NCI-H2081 (cell line): Measurements from ENCODE around the gene SLC39A13.

Source experiments
- DNase-seq, 2 experiments: peaks; one replicate each; lab custom pipeline; 2025; lab: John Stamatoyannopoulos, UW

The SLC39A13 gene

GRCh38 chr11:47430524-47430923, 22.1 kb downstream of the SLC39A13 start:
- no peak for DNase-seq

- no peak for DNase-seq
These were observed 23.1 kb downstream of the SLC39A13 start for GRCh38 chr11:47431356-47432083.

- no peak for DNase-seq
These were observed 24.8 kb downstream of the SLC39A13 start for GRCh38 chr11:47433157-47433556.

GRCh38 chr11:47434011-47434786, 25.8 kb downstream of the SLC39A13 start:
- no peak for DNase-seq

GRCh38 chr11:47435687-47436086, 27.3 kb downstream of the SLC39A13 start:
- no peak for DNase-seq

GRCh38 chr11:47436726-47437125, 28.3 kb downstream of the SLC39A13 start:
- no peak for DNase-seq

- DNase-seq = no peak
These were observed 28.9 kb downstream of the SLC39A13 start for GRCh38 chr11:47437218-47437745.

- no peak for DNase-seq
These were observed 29.5 kb downstream of the SLC39A13 start for GRCh38 chr11:47437746-47438418.

- DNase-seq = no peak
These were observed 30.3 kb downstream of the SLC39A13 start for GRCh38 chr11:47438721-47439120.

- DNase-seq = no peak
These were observed 31.7 kb downstream of the SLC39A13 start for GRCh38 chr11:47440054-47440476.

GRCh38 chr11:47441421-47441820, 33.0 kb downstream of the SLC39A13 start:
- no peak for DNase-seq

GRCh38 chr11:47442514-47442913, 34.1 kb downstream of the SLC39A13 start:
- no peak for DNase-seq

- DNase-seq = peak; percentile 44 to 67
These were observed 34.8 kb downstream of the SLC39A13 start for GRCh38 chr11:47443028-47443700.

- no peak for DNase-seq
These were observed 35.4 kb downstream of the SLC39A13 start for GRCh38 chr11:47443817-47444216.

GRCh38 chr11:47445840-47446239, 37.5 kb downstream of the SLC39A13 start:
- no peak for DNase-seq

GRCh38 chr11:47446833-47447232, 38.4 kb downstream of the SLC39A13 start:
- DNase-seq = no peak

GRCh38 chr11:47447906-47448305, 39.5 kb downstream of the SLC39A13 start:
- no peak for DNase-seq

GRCh38 chr11:47448566-47449427, 40.4 kb downstream of the SLC39A13 start, which contains the start of gene RAPSN:
TSS of gene RAPSN (minus strand) at chr11:47449136. CDS start at chr11:47448964, 172 bp downstream.
- no peak for DNase-seq

GRCh38 chr11:47449541-47449940, 41.2 kb downstream of the SLC39A13 start:
- DNase-seq = no peak

- no peak for DNase-seq
These were observed 43.0 kb downstream of the SLC39A13 start for GRCh38 chr11:47451436-47451835.

- DNase-seq = no peak
These were observed 43.6 kb downstream of the SLC39A13 start for GRCh38 chr11:47451990-47452389.
